Myocyte (in vitro differentiated cells): ENCODE results near the gene ECE2. TPM values are rescaled to one million over a fixed set of nuclear protein-coding genes. Genes with fewer than 3 reads are reported as not detected.

Experiments
- DNase-seq: peaks from one replicate; pipeline ENCODE4 v3.0.0-alpha.2; 2012; ENCODE audit warnings: low read depth
- total RNA-seq: library from RNA; depleted of rRNA; stranded (reverse); fragments of >200 nt; gene quantifications from 2 replicates; pipeline ENCODE4 v1.2.3, GENCODE V29; 2014

The ECE2 gene
- total RNA-seq, 1 donor from 2014 or later = not detected

DNA sequence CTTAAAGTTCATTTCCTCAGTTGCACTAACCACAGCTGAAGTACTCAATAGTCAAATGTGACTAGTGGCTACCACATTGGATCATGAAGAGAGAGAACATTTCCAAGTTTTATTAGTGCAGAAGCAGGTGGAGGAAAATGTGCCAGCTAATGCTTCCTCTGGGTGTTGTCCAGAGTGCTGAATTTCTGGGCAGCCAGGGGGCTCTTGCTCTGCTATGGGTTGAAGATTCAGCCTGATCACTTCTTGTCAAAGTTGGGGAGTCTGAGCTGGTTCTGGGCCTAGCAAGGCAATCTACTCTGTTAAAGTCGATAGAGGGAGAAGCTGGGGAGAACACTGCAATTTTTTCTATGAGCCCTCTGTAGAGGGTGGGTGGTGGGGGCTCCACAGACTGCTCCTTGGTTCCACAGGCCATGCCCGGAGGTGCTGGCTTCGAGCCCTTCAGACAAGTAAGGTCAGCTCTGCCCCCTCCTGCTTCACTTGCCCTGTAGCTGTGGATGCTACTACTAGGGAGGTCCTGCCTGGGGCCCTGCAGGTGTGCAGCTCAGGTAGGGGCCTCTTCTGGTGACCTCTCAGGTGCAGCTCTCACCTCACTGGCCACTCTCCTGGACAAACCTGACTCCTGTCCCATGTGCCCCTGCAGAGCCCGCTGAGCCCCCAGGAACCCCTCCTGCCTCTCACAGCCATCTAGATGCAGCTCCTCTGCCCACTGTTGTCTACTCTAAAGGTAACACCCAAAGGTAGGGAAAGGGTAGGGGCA lies 35.3 kb upstream of the ECE2 start:
- peak; percentile 70 for DNase-seq

DNA sequence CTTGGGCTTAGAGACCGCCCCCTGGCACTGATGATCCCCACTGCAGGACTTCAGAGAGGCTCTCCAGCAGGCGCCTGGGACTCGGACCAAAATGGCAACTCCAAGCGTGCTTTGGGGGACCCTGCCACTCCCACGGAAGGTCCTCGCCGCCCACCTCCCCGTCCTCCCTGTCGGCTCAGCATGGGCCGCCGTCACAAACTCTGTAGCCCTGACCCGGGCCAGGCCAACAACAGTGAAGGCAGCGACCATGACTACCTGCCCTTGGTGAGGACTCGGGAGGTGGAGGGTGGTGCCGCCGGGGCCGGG lies 34.7 kb upstream of the ECE2 start:
- DNase-seq = no peak

DNA sequence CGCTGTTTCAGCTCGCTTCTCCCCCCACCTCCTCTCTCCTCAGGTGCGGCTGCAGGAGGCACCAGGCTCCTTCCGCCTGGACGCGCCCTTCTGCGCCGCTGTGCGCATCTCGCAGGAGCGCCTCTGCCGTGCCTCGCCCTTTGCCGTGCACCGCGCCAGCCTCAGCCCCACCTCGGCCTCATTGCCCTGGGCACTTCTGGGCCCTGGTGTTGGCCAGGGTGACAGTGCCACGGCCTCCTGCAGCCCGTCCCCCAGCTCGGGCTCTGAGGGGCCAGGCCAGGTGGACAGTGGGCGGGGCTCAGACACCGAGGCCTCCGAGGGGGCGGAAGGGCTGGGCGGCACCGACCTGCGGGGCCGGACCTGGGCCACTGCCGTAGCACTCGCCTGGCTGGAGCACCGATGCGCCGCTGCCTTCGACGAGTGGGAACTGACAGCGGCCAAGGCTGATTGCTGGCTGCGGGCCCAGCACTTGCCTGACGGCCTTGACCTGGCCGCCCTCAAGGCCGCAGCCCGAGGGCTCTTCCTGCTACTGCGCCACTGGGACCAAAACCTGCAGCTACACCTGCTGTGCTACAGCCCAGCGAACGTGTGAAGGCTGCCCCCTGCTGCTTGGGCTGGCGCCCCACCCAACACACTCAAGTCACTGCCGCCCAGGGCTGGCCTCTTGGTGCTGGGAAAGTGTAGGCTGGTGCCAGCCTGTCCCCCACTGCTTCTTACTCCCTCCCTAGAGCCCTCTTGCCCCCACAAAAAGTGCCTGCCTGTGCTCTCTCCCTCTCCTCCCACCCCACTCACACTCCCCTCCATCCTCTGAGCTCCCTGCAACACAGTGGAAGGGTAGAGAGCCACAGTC lies 34.1 kb upstream of the ECE2 start:
- DNase-seq = no peak

DNA sequence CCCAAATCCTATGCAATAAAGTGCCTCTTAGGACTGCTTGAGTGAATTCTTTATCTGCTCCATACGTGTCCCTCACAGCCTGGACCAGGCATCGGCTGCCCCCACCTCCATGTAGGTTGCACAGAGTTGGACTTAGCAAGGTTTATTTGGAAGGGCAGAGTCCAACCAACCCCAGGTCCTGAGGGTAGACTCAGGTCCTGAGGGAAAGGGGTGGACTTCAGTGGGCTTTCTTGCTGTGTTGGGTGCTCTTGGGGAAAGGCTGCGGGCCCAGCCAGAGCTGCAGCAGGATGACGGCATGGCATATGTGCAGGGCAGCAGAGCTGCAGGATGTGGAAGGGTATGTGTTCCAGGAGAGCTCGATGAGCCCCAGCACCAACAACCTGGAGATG lies 33.5 kb upstream of the ECE2 start:
- DNase-seq = no peak

DNA sequence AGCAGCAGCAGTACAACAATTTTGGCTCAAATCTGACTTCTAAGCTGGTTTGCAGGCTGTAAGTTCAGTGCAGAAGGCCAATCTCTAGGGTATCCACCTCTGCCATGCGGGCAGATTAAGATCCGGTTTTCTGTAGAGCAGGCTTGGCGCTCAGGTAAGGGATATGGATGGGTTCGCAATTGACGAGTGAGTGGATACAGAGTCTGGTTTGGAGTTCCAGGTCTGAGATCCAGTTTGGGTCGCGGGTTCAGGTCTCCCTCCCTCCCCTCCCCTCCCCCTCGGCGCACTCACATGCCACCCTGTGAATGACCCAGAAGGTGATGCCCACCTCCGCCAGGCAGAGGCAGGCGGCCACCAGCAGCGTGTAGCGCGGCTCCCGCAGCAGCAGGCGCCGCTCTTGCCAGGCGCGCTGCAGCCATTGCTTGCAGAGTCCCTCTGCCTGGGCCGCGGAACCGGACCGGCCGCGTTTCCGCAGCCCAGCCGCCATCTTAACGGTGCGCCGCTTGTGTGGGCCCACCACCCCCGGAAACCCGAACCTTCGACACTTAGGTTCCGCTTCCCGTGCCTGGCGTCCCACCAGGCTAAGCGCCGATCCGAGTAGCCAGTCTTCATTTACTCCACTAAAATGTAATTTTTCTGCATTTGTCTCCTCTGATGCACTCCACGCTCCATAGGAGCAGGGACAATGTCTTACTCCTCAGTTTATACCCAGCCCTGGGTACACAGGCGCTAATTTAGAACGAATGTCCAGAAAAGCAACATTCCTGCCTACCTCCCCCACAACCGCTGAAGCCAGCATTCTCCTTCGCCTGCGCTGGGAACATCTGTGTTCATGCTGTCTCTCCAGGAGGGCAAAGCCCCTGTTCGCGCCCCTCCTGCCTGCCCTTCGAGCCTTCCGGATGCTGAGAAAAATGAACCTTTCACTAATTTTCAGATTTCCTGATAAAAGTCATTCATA lies 27.1 kb upstream of the ECE2 start, which contains the start of gene ALG3:
ALG3 (minus strand) TSS at position 509 of the 958 bp plus-strand sequence; CDS start at position 487, 22 bp downstream.
- DNase-seq = peak; percentile 90

DNA sequence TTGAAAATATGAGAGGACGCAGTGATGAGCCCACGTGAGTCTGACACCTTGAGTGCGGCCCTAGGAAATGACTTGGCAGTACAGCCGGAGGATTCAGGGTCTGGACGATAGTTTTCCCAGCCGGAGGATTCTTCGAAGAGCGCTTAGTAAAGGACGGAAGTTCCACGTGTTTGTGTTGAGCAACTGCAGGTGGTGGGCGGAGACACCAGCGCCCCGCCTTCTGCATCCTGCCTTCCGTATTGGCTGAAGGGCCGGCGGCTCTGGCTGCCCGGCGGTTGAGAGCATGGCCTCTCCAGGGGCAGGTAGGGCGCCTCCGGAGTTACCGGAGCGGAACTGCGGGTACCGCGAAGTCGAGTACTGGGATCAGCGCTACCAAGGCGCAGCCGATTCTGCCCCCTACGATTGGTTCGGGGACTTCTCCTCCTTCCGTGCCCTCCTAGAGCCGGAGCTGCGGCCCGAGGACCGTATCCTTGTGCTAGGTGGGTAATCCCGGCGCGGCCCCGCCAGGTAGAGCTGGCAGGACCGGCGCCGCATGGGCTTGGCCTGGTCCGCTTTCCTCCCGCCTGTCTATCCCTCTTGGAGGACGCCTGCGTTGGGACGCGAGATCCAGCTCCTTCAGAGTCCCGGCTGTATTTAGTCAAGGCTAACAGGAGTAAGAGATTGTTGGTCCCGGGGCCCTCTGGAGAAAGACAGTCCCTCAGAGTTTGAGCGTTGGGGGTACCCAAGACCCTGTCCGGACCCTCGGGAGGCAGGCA lies 26.2 kb upstream of the ECE2 start, which contains the start of gene EEF1AKMT4:
EEF1AKMT4 (plus strand) TSS at position 261 of the 755 bp plus-strand sequence; CDS start at position 284, 23 bp downstream.
- peak; percentile 97 for DNase-seq

DNA sequence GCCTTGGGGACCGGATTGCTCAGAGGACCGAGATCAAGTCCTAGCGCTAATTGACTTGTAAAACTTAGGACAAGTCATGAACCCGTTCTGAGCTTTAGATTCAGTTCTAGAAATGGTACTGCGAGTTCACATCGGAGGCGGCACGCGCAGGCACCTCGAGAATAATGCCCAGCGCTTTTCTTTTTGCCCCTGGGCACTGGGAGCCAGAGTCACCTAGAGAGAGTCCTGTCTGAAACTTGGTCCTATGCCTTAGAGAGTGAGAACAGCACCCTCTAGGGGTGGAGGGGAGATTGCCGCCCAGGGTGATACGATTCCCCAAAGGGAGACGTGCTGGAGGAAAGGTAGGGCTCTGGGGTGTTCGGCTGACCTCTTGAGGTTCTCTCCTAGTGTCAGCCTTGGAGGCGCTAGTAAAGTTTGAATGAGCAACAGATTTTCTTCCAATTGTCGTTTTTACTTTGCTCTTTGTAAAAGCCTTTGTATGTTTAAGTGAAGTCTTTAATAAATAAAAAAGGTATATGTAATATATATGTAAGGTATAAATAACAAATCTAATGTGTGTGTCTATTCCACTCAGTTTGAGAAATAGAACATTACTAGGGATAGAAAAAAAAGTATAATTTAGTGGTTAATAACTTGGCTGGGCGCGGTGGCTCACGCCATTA lies 25.5 kb upstream of the ECE2 start:
- peak; percentile 93 for DNase-seq

DNA sequence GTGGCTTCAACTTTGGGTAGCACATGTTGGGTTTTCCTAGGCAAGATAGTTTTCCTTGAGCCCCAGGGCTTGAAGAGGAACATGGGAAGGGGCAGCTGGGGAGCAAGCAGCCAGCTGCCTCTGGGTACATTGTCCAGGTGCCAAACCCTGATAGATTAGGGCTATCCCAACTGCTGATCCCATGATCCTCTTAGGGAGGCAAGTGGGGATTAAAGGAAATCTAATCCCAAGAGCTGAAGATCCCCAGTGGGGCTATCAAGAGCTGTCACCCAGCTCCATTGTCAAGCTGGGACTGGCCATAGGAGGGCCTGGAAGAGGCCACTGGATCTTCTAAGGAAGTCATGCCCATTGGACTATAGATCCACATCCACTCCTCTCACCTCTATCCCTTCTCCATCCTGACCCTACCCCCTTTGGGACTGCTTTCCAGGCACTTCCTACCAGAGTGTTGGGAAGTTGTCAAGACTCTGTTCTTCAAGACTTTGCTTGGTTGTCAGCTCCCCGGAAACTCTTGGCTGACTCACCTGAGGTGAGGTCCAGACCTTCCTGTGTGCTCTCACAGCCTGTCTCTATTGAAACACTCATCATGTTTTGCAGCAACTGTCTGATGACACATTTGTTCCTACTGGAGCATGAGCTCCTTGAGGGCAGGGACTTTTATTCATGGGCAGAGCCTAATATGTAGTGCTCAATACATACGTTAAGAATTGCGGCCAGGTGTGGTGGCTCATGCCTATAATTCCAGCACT lies 20.4 kb upstream of the ECE2 start:
- no peak for DNase-seq

DNA sequence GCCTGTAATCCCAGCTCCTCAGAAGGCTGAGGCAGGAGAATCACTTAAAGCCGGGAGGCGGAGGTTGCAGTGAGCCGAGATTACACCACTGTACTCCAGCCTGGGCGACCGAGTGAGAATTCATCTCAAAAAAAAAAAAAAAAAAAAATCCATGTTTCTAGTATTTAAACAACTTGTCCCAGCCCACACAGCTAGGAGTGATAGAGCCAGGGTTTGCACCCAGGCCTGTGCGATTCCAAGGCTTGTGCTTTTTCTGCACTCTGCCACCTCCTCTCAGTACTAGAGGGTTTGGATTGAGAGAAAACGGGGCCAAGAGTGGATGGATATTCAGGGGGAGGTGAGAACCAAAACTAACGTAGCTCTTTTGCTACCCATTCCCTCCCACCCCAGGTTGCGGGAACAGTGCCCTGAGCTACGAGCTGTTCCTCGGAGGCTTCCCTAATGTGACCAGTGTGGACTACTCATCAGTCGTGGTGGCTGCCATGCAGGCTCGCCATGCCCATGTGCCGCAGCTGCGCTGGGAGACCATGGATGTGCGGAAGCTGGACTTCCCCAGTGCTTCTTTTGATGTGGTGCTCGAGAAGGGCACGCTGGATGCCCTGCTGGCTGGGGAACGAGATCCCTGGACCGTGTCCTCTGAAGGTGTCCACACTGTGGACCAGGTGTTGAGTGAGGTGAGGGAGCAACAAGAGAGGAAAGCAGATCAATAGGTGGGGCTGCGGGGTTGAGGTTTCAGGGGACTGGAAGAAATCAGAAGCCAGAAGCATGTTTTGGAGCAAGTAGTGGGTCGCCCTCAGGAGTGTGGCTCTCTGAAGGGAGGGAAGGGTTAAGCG lies 18.5 kb upstream of the ECE2 start:
- no peak for DNase-seq

DNA sequence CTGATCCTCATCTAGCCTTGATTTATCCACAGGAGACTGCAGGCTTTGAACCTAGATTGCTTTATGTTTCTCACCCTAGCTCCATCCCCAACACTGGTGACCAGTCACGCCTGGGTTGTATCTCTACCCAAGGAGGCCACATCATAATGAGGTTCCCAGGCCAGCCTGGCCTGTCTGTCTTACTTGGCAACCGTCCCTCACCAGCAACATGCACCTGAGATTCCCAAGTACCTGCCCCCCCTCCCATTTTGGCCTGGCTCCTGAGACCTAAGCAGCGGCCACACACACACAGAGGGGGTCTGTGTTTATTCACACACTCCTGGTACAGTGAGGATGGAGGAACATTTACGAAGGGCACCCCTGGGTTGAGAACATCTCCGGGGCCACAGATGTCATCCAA lies 16.9 kb upstream of the ECE2 start:
- no peak for DNase-seq

DNA sequence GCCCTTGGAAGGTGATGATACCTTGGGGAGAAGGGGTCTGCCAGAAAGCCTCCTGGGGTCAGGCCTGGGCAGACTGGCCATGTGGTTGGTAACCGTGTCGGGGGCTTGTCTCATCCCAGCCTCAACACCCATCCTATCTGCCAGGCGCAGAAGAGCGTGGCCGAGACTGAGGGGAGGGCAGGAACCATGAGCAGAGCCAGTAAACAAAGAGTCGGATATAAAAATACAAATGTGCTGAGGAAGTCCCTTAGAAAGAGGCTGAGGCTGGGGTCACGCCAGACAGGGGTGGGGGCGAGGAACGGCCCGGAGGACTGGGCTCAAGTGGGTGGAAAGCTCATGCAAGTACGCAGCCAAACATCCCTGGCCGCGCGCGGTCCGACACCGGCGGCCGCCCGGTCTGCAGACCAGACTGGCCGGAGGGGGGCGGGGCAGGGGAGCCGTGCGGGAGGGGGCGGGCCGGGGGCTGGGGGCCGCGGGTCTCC lies 16.4 kb upstream of the ECE2 start:
- DNase-seq = no peak

DNA sequence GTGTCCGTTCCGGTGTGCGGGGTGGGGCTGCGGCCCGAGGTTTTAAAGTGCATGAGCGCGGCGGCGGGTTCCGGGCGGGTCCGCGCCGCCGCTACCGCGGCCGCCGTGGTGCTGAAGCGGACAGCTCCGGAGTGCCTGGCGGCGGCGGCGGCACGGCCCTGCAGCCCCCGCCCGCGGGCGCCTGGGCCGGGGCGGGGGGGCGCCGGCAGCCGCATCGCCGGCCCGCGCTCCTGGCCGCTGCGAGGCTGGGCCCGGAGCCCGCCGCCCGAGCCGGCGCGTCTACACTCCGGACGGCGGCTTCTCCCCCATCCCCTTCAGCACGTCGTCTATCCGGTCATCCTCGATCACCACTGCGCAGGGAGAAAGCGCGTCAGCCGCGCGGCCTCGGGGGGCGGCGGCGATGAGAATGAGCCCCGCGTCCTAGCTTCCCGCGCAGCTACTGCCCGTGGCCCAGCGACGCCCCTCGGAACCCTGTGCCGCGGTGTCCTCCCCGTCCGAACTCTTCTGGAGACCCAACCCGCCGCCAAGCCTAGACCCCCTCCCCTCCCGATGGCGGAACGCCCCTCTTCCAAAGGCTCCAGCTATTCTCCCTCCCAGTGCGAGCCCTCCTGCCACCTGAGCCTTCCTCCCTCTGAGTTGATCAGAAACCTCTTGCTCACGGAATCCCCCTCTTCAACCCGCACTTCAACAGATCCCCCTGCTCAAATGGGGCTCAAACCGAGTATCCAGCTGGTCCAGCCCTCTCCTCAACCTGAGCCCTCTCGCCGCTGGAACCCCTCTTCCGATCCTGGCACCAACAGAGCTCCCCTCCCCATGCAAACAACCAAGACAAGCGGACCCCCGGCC lies 15.7 kb upstream of the ECE2 start:
- peak; percentile 33 for DNase-seq

DNA sequence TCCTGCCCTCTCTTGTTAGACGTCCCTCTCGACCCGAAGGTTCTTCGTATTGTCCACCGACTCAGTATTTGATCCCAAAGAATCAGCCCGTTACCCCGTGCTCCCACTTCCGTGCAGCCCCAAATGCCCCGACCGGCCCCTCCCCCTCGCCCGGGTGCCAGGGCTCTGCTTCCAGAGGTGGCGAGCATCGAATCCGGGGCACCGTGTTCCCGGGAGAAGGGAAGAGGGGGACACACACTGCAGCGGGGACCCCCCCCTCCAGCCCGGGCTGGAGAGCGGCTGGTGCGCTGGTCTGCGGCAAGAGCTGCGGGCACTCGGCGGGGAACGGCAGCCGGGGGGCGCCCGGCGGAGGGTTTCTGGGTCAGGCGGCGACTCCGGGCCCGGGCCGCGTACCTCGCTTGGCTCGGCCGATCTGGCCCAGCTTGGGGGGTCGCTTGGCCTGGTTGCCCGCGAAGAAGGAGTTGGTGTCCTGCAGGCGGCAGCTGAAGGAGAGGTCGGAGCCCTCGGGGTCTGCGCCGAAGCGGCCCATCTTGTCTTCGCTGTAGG lies 15.0 kb upstream of the ECE2 start:
- DNase-seq = no peak

DNA sequence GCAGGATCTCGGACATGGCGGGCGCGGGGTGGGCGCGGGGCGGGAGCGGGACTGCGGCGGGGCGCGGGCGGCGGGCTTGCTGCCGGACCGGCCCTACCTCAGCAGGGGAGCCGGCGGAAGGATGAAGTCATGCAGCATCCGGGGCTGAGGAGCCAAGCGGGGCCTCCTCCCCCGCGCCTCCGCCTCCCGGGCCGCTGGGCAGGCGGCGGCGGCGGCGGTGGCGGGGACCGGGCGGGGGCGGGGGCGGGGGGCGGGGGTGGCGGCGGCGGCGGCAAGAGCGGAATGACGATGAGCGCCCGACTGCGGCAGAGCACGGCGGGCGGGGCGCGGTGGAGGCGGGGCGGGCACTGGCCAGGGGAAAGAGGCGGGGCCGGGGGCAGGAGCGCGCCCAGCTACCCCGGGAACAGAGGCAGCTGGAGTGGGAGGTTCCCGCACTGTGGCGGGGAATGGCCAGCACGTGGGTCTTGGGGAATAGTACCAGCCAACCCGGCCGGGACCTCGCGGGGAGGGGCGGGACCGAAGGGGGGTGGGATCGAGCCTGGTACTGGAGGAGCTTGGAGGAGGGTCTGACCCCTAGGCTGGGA lies 14.5 kb upstream of the ECE2 start, which contains the start of gene CAMK2N2:
CAMK2N2 (minus strand) TSS at position 284 of the 584 bp plus-strand sequence; CDS start at position 16, 268 bp downstream.
- peak; percentile 82 for DNase-seq

DNA sequence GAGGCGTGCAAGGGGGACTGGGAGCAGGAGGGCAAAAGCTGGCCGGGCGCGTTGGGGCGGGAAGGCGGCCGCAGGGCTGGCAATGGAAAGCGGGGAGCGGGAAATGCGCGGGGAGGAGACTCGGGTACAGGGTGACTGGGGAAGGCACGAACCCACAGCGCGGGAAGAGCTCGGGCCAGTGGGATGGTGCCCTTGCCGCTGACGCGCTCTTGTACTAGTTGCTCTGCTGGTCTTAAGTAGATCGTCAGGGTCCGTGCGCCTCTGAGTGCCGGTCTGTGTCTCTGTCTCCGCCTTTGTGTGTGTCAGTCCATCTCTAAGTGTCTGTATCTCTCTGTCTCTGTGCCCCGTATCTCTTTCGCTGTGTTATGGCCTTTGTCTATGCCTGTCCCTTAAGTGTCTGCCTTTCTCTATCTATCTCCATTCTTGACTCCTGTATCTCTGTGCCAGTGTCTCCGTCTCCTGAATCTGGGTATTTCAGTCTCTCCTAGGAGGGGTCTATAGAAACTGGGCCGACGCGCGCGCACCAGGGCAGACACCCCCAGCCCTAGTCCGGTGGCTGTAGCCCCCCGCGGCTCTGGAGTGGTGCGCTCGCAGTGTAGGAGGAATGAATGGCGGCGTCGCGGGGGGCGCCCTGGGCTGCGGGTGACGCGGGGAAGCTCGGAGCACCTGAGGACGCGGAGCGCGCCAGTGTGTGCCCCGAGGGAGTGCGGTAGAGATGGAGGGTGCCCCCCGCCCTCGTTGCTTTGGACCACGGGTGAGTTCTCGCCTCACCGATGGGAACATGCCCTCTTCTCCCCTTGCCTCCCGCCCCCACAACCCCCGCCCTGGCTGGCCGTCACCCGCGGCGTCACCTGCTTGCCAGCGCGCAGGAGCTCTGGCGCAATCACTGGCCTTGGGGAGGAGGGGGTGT lies 13.7 kb upstream of the ECE2 start:
- DNase-seq = no peak
